Epithelial cell of proximal tubule (primary cell): ENCODE results near the gene TPP1. TPM values are rescaled to one million over a fixed set of nuclear protein-coding genes. Genes with fewer than 3 reads are reported as not detected.
A peak's percentile ranks its signal among the peaks of the same experiment; 100 is the strongest.

Experiments used
- DNase-seq: peaks from one replicate; pipeline ENCODE4 v3.0.0-alpha.2; 2011; ENCODE audit warnings: low read depth
- H3K4me3 ChIP-seq: 2 replicates; pipeline ENCODE4 v1.5.1; 2011; ENCODE audit warnings: low read depth, mild to moderate bottlenecking, low read length
- CTCF ChIP-seq: conservative IDR thresholded peaks from 2 replicates; pipeline ENCODE4 v1.5.1; 2012; ENCODE audit warnings: low read depth, mild to moderate bottlenecking, low read length
- total RNA-seq: library from RNA; depleted of rRNA; stranded (reverse); fragments of >200 nt; gene quantifications from 2 replicates; pipeline ENCODE4 v1.2.3, GENCODE V29; 2015

Gene TPP1
- total RNA-seq, 1 donor from 2014 or later, result 15.4 TPM

GRCh38 chr11:6606471-6607189 lies 12.6 kb downstream of the TPP1 start:
- H3K4me3 ChIP-seq, result peak overlapping the region; percentile 37
- no peak for TF ChIP-seq CTCF
- peak; percentile 85 for DNase-seq

GRCh38 chr11:6604790-6605189 lies 14.4 kb downstream of the TPP1 start:
- peak overlapping the region; percentile 90 for H3K4me3 ChIP-seq
- no peak for DNase-seq
- TF ChIP-seq CTCF, result no peak

GRCh38 chr11:6604081-6604626 lies 15.1 kb downstream of the TPP1 start:
- no peak for DNase-seq
- peak; percentile 20 for TF ChIP-seq CTCF
- H3K4me3 ChIP-seq, result peak overlapping the region; percentile 90

- DNase-seq, result no peak
- peak within 1 kb of the TSS; percentile 90 for H3K4me3 ChIP-seq
- TF ChIP-seq CTCF, result peak; percentile 6
Measured at GRCh38 chr11:6603287-6604080, 15.7 kb downstream of the TPP1 start, which contains the start of the genes ILK and RRP8. ILK (plus strand) TSS chr11:6603774; CDS start chr11:6604272, 498 bp downstream. RRP8 (minus strand) TSS chr11:6603616; CDS start chr11:6603502, 114 bp downstream.

GRCh38 chr11:6602096-6602940 lies 16.9 kb downstream of the TPP1 start:
- H3K4me3 ChIP-seq, result peak overlapping the region; percentile 90
- TF ChIP-seq CTCF, result peak; percentile 9
- no peak for DNase-seq

- DNase-seq, result no peak
- H3K4me3 ChIP-seq, result no peak overlapping the region
- no peak for TF ChIP-seq CTCF
Measured at GRCh38 chr11:6601041-6601461, 18.2 kb downstream of the TPP1 start.
